NCI-H82 treated with DMSO at 0.1 percent for 48 hours (cell line): Measurements from ENCODE around the gene CFAP68.

ENCODE experiments used
- DNase-seq: peaks from one replicate; lab custom pipeline; 2025; ENCODE audit not compliant: unreplicated experiment; lab: John Stamatoyannopoulos, UW

Gene CFAP68

GRCh38 chr11:111878849-111879636 is at the start of gene CFAP68, which contains the start of gene FDXACB1:
CFAP68 (plus strand) TSS chr11:111879541; CDS start chr11:111879561, 20 bp downstream.
FDXACB1 (minus strand) TSS chr11:111879165; CDS start chr11:111879132, 33 bp downstream.
- DNase-seq = peak; percentile 95

GRCh38 chr11:111833524-111833923 is 45.8 kb upstream of the CFAP68 start:
- no peak for DNase-seq

DNA sequence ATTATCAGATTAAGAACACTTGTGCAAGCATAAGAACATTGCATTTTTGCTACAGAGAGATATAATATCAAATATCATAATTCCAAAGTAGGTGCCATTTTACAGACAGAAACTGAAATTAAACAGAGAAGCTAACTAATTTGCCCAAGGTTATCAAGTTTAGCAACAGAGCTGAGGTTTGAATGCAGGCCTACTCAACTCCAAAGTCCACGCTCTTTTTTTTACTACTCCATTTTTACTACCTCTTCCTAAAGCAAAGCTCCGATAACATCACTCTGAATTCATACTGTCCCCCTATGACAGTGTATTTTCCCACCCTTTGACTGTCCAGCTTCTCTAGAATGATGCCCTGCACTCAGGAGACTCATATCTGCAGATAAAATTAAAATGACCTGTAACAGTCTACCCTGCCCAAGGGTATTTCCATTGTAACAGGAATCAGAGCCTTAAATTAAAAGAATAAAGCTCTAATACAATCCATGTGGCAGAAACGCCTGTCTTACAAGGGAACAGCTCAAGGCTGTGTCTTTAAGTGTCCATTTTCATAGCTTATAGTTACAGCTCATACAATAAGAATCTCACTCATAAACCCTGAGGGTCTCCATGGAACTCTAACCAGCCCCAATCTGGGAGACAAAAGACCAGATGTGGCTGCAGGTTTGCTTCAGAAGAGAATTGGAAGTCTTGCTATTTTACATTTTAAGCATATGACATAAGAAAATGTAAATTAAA is 44.7 kb upstream of the CFAP68 start:
- no peak for DNase-seq

DNA sequence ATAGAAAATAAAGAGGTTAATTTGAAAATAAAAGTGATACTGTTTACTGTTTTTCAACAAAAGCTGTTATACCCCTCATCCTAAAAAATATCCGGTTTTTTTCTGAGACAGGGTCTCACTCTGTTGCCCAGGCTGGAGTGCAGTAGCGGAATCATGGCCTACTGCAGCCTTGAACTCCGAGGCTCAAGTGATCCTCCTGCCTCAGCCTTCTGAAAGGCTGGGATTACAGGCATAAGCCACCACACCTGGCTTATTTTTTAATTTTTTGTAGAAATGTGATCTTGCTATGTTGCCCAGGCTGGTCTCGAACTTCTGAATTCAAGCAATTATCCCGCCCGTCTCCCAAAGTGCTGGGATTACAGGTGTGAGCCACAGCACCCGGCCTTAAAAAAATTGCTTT is 43.7 kb upstream of the CFAP68 start:
- no peak for DNase-seq

GRCh38 chr11:111836162-111836561 is 43.2 kb upstream of the CFAP68 start:
- DNase-seq = no peak

GRCh38 chr11:111836721-111837120 is 42.6 kb upstream of the CFAP68 start:
- DNase-seq = no peak

GRCh38 chr11:111837366-111837891 is 41.9 kb upstream of the CFAP68 start:
- DNase-seq = no peak

DNA sequence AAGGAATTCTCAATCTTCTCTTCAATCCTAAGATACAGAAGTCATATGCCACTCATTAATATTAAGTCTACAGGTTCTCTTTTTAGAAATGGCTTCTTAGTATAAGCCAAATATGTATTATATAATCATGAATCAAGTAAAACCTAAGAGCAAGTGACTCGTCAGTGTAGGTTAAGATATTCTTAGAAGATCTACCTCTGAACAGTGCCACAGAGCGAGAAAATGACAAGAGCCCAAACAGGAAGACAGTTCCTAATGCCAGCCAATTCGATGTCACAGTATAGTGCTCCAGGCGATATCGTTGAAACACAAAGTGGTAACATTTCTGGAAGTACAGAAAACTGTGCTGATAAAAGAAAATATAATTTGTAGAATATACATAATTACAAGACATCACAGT is 41.3 kb upstream of the CFAP68 start:
- DNase-seq = no peak

DNA sequence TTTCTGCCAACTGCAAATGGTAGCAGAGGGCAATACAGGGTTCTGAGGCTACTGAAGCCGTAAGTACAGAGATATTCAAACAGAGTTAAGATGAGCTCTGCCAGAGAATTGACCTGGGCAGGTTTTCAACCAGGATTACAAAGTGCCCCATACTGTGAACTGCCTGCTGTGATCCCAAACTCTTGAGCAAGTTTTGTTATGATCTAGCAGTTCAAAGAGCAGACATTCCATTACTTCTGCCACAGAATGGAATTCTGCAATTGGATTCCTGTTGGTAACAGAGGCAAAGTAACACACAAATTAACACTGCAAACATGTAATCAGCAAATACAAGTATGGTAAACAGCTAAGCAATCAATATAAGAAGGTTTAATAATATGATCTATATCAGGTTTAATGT is 39.2 kb upstream of the CFAP68 start:
- no peak for DNase-seq

- peak; percentile 72 for DNase-seq
These were observed 37.8 kb upstream of the CFAP68 start for GRCh38 chr11:111841370-111842053.

GRCh38 chr11:111843661-111844060 is 35.7 kb upstream of the CFAP68 start:
- DNase-seq = no peak

DNA sequence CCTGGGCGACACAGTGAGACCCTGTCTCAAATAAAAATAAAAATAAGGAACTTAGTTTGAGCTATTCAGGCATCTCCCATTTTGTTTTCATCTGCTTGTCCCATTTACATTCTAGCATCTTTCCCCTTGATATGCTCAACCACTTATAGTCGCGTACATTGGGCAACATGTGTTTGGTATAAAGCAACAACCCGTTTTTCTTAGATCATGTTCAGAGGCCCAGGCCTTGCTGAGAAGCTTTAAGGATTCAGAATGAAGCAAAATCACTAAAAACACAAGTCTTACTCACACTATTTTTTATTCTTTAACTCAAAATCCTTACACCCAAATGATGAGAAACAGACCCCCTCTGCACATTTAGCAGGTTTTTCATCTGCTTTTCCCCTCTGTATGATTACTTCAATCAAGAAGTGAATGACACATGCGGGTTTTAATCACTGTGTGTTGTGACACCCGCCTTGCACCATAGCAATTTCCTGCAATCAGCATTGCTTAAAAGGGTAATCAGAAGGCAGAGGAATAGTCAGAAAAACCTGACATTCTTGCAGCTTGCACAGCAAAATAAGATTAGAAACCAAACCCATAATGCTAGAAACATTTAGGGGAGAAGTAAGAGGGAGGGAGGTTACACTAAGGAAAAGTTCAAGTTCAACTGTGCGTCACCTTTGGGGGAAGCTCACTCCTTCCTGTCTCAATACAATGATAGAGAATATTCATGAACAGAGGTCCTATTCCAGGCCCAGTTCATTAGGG is 33.9 kb upstream of the CFAP68 start:
- no peak for DNase-seq

DNA sequence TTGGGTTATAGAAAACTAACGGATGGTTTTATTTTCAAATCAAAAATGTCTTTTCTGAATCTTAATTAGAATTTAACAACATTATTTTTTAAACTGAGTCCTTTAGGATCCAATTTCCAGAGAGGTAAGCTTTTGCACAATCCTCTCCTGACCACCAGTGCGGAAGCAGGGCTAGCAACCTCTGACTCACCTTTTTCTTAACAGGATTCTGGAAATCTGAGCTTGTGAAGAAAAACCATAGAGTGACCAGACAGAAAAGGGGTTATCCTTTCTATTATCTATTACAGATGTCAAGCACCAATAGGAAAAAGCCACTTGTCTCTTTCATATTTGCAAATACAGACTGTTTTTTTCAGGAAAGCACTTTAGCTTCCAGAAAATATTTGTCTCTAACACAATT is 33.3 kb upstream of the CFAP68 start:
- DNase-seq = no peak

- DNase-seq = no peak
These were observed 32.7 kb upstream of the CFAP68 start for GRCh38 chr11:111846636-111847035.

- DNase-seq = no peak
These were observed 29.7 kb upstream of the CFAP68 start for GRCh38 chr11:111849631-111850030.

GRCh38 chr11:111851067-111851466 is 28.3 kb upstream of the CFAP68 start:
- DNase-seq = no peak

GRCh38 chr11:111851636-111852035 is 27.7 kb upstream of the CFAP68 start:
- no peak for DNase-seq

DNA sequence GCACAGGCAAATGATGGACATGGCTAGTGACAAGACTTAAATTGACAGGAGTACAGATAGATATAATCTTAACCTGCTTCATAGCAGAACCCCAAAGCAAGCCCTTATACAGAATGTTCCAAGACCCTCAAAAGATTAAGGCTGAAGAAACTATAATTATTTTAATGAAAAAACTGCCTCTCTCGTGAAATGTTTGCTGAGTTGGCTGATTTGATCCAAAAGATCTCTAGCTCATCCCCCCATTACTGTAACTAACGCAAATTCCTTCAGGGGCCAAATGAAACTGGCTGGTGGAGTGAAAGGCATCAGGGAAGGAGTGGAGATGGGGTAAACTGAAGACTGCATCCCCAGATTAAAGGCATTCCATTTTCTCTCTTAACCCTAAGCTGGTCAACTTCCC is 27.2 kb upstream of the CFAP68 start:
- no peak for DNase-seq

DNA sequence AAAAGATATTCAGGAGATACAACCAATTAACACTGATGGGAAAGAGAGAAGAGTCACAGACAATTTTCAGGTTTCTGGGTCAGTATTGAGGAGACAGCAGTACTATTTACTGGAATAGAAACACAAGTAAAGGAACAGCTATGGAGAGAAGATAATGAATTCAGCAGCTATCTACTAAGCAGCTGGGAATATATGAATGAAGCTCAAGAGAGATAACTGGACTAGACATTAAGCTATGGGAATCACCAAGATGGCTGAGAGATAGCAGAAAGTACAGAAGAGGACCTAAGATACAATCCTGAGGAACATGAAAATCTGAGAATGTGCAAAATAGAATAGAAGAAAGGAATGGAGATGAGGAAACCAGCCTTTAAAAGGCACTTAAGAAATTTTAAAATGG is 23.8 kb upstream of the CFAP68 start:
- DNase-seq = no peak

DNA sequence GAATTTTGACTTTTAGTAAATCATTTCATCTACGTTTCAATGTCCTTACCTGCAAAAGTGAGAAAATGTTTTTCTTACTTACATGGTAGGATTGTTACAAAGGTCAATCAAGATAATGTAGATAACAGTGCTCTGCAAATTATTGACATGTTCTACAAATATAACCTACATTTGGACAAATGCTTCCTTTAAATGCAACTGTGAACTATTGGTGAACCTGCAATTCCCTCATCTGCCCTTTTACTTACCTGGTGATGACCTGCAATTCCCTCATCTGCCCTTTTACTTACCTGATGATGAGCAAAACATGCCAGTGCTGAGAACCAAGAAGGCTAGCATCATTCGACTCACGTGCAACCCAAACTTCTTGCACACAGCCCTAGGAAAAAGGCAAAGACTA is 19.1 kb upstream of the CFAP68 start:
- DNase-seq = no peak

GRCh38 chr11:111870113-111870512 is 9.2 kb upstream of the CFAP68 start:
- DNase-seq = no peak
